Neural cell (in vitro differentiated cells): ENCODE measurements around the gene AKR1B1.

Experiments used
- EP300 ChIP-seq: fragments of 450-650 bp; conservative IDR thresholded peaks from 2 replicates; pipeline ENCODE4 v1.6.1; 2014; ENCODE audit warnings: antibody characterized with exemption, mild to moderate bottlenecking, moderate library complexity; ENCODE audit not compliant: poor library complexity, severe bottlenecking
- EZH2 ChIP-seq: fragments of 200-600, 300-800 bp; shearing (Covaris generic), sonication (generic); IDR thresholded peaks from 2 replicates; pipeline ENCODE4 v1.6.1; 2014; ENCODE audit warnings: antibody characterized with exemption, low read length, borderline replicate concordance, mild to moderate bottlenecking; ENCODE audit not compliant: insufficient read depth, poor library complexity, severe bottlenecking
- POLR2AphosphoS5 ChIP-seq: IDR thresholded peaks from 2 replicates; pipeline ENCODE4 v1.6.1; 2012
- RAD21 ChIP-seq: fragments of 450-650 bp; conservative IDR thresholded peaks from 2 replicates; pipeline ENCODE4 v1.6.1; 2014; ENCODE audit warnings: antibody characterized with exemption, mild to moderate bottlenecking, moderate library complexity
- TF ChIP-seq, protein P1 (sequence below): fragments of 450-650 bp; IDR thresholded peaks from 2 replicates; pipeline ENCODE4 v1.5.1; 2014; ENCODE audit warnings: antibody characterized with exemption, mild to moderate bottlenecking, moderate library complexity; ENCODE audit not compliant: poor library complexity, severe bottlenecking

DNA sequence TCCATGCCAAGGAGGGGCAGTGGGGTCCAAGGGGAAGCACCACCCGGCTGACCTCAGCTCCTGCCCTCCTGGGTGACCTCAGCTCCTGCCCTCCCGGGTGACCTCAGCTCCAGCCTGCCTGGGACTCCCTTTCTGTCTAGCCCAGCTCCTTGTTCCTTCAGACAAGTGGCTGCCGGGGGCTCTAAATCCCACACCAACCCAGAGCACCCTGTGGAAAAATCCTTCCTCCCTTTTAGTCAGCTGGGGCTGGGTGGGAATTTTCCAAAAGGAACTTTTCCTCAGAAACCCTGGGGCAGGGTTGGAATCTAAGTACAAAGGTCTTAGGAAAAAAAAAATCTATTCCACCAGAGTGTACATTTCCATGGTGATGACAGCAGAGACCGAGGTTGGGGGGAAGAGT is 36.3 kb downstream of the AKR1B1 start:
- TF ChIP-seq EP300 (no peak), EZH2 (no peak), POLR2AphosphoS5 (no peak), RAD21 (no peak)
- TF ChIP-seq, protein P1, sequence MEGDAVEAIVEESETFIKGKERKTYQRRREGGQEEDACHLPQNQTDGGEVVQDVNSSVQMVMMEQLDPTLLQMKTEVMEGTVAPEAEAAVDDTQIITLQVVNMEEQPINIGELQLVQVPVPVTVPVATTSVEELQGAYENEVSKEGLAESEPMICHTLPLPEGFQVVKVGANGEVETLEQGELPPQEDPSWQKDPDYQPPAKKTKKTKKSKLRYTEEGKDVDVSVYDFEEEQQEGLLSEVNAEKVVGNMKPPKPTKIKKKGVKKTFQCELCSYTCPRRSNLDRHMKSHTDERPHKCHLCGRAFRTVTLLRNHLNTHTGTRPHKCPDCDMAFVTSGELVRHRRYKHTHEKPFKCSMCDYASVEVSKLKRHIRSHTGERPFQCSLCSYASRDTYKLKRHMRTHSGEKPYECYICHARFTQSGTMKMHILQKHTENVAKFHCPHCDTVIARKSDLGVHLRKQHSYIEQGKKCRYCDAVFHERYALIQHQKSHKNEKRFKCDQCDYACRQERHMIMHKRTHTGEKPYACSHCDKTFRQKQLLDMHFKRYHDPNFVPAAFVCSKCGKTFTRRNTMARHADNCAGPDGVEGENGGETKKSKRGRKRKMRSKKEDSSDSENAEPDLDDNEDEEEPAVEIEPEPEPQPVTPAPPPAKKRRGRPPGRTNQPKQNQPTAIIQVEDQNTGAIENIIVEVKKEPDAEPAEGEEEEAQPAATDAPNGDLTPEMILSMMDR: no peak
